Gastrocnemius medialis (tissue), 4 donors: Measurements from ENCODE around the gene GALNT18. TPM values are rescaled to one million over a fixed set of nuclear protein-coding genes. Genes with fewer than 3 reads are reported as not detected.

ENCODE experiments used
- ATAC-seq, 2 donors: fragments of 150-250 bp; one replicate each; pipeline ENCODE4 v1.9.1; 2016
- DNase-seq, 2 donors: peaks; one replicate each; pipeline ENCODE4 v3.0.0-alpha.2; 2019
- H3K27ac ChIP-seq, 4 donors: fragments of 200-600 bp; sonication (generic); 1 replicate in 1 of 4; 2 replicates in 3 of 4; pipeline ENCODE4 v1.5.1; 2016 to 2018; ENCODE audit warnings: mild to moderate bottlenecking in 2 of 4, moderate library complexity in 1 of 4
- H3K27me3 ChIP-seq, 3 donors: fragments of 200-600 bp; sonication (generic) in 2 of 3; 1 replicate in 1 of 3; 2 replicates in 2 of 3; pipeline versions ENCODE4 v1.5.1 to v1.6.0; 2016 to 2019; ENCODE audit warnings: mild to moderate bottlenecking in 1 of 3, moderate library complexity in 1 of 3
- H3K36me3 ChIP-seq, 2 donors: fragments of 200-600 bp; sonication (generic) in 1 of 2; one replicate each; pipeline ENCODE4 v1.5.1; 2017 to 2018
- H3K4me1 ChIP-seq, 2 donors: fragments of 200-600 bp; sonication (generic) in 1 of 2; one replicate each; pipeline ENCODE4 v1.5.1; 2016 to 2017; ENCODE audit warnings: mild to moderate bottlenecking in 2 of 2
- H3K4me3 ChIP-seq, 4 donors: fragments of 200-600 bp; sonication (generic) in 3 of 4; 1 replicate in 1 of 4; 2 replicates in 3 of 4; pipeline ENCODE4 v1.5.1; 2016 to 2019; ENCODE audit warnings: mild to moderate bottlenecking in 2 of 4
- H3K9me3 ChIP-seq, 3 donors: fragments of 200-600 bp; sonication (generic) in 2 of 3; 1 replicate in 1 of 3; 2 replicates in 2 of 3; pipeline ENCODE4 v1.5.1; 2016 to 2019
- POLR2A ChIP-seq, 2 donors: fragments of 450-650 bp; IDR thresholded peaks; one replicate each; pipeline ENCODE4 v1.6.1; 2017; ENCODE audit warnings: antibody characterized with exemption in 2 of 2, mild to moderate bottlenecking in 2 of 2, moderate library complexity in 2 of 2
- in situ Hi-C, 4 donors: fragments of 200-750 bp; cut with MboI; loops; one replicate each; pipeline versions ENCODE4 v1.15.0 to v1.8.0; 2017; ENCODE audit warnings: low sequenced_read_pairs in 4 of 4
- intact Hi-C: fragments of 100-400 bp; cut with DNase I; formaldehyde crosslinking; loops from one replicate; pipeline ENCODE4 v1.15.1; 2023; ENCODE audit warnings: low total_unique reads
- total RNA-seq, 4 donors: library from RNA; depleted of rRNA; stranded (reverse); fragments of >200 nt; gene quantifications; one replicate each; pipeline versions ENCODE4 v1.1.0 to v1.2.3, GENCODE V29; 2016
- TF ChIP-seq, protein P1 (sequence below), 5 experiments: fragments of 450-650 bp in 3 of 5; fragments of 200-600 bp in 2 of 5; sonication (generic) in 2 of 5; IDR thresholded peaks in 4 of 5; conservative IDR thresholded peaks in 1 of 5; 1 replicate in 4 of 5; 2 replicates in 1 of 5; pipeline ENCODE4 v1.5.1; 2016 to 2019; ENCODE audit warnings: antibody characterized with exemption in 5 of 5, mild to moderate bottlenecking in 3 of 5, moderate library complexity in 3 of 5

GALNT18 gene
- total RNA-seq, 4 donors from 2014 or later, result 10.5 to 29.2 (median 11.2) TPM

DNA sequence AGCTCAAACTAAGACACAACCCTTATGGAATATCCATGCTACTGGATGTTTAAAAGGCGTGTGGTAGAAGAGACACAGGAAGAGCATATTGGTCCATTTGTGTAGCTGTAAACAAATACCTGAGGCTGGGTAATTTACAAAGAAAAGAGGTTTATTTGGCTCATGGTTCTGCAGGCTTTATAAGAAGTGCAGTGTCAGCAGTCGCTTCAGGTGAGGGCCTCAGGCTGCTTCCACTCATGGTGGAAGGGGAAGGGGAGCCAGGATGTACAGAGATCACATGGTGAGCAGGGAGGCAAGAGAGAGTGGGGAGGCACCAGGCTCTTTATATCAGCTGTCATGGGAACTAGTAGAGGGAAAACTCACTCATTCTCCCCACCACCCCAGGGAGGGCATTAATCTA is 237.0 kb downstream of the GALNT18 start:
- in situ Hi-C loops (no loop called here), intact Hi-C loops (no loop called here)
- no peak overlapping the region for H3K4me3 ChIP-seq
- no peak for DNase-seq
- ATAC-seq, result no peak
- H3K27me3 ChIP-seq, result no peaks in the 10 kb centered on the region
- no peaks in the 10 kb centered on the region for H3K9me3 ChIP-seq
- H3K4me1 ChIP-seq, result peaks cover 0 to 25% of the 10 kb centered on the region in 2 donors
- TF ChIP-seq, protein P1, sequence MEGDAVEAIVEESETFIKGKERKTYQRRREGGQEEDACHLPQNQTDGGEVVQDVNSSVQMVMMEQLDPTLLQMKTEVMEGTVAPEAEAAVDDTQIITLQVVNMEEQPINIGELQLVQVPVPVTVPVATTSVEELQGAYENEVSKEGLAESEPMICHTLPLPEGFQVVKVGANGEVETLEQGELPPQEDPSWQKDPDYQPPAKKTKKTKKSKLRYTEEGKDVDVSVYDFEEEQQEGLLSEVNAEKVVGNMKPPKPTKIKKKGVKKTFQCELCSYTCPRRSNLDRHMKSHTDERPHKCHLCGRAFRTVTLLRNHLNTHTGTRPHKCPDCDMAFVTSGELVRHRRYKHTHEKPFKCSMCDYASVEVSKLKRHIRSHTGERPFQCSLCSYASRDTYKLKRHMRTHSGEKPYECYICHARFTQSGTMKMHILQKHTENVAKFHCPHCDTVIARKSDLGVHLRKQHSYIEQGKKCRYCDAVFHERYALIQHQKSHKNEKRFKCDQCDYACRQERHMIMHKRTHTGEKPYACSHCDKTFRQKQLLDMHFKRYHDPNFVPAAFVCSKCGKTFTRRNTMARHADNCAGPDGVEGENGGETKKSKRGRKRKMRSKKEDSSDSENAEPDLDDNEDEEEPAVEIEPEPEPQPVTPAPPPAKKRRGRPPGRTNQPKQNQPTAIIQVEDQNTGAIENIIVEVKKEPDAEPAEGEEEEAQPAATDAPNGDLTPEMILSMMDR (IDR thresholded peaks at IDR 0.05 in 4 of 5, conservative IDR thresholded peaks at IDR 0.05 in 1 of 5), result no peak
- no peak for TF ChIP-seq POLR2A (IDR thresholded peaks at IDR 0.05)
- no peak overlapping the region for H3K27ac ChIP-seq
- no peaks in the 10 kb centered on the region for H3K36me3 ChIP-seq

GRCh38 chr11:11383995-11384394 is 237.8 kb downstream of the GALNT18 start:
- no peak for DNase-seq
- no peaks in the 10 kb centered on the region for H3K27me3 ChIP-seq
- in situ Hi-C loops (no loop called here), intact Hi-C loops (no loop called here)
- no peaks in the 10 kb centered on the region for H3K36me3 ChIP-seq
- no peak for ATAC-seq
- no peak overlapping the region for H3K4me3 ChIP-seq
- peaks cover 0 to 18% of the 10 kb centered on the region in 2 donors for H3K4me1 ChIP-seq
- no peak for TF ChIP-seq POLR2A (IDR thresholded peaks at IDR 0.05)
- TF ChIP-seq, protein P1 (IDR thresholded peaks at IDR 0.05 in 4 of 5, conservative IDR thresholded peaks at IDR 0.05 in 1 of 5), result no peak
- no peaks in the 10 kb centered on the region for H3K9me3 ChIP-seq
- H3K27ac ChIP-seq, result no peak overlapping the region

GRCh38 chr11:11382858-11383532 is 238.8 kb downstream of the GALNT18 start:
- H3K27me3 ChIP-seq, result no peaks in the 10 kb centered on the region
- no peak for DNase-seq
- TF ChIP-seq, protein P1 (IDR thresholded peaks at IDR 0.05 in 4 of 5, conservative IDR thresholded peaks at IDR 0.05 in 1 of 5), result no peak
- no peak for TF ChIP-seq POLR2A (IDR thresholded peaks at IDR 0.05)
- peaks cover 0 to 15% of the 10 kb centered on the region in 2 donors for H3K4me1 ChIP-seq
- no peaks in the 10 kb centered on the region for H3K9me3 ChIP-seq
- in situ Hi-C loops (no loop called here), intact Hi-C loops (no loop called here)
- no peak for ATAC-seq
- H3K4me3 ChIP-seq, result no peak overlapping the region
- no peak overlapping the region for H3K27ac ChIP-seq
- no peaks in the 10 kb centered on the region for H3K36me3 ChIP-seq

DNA sequence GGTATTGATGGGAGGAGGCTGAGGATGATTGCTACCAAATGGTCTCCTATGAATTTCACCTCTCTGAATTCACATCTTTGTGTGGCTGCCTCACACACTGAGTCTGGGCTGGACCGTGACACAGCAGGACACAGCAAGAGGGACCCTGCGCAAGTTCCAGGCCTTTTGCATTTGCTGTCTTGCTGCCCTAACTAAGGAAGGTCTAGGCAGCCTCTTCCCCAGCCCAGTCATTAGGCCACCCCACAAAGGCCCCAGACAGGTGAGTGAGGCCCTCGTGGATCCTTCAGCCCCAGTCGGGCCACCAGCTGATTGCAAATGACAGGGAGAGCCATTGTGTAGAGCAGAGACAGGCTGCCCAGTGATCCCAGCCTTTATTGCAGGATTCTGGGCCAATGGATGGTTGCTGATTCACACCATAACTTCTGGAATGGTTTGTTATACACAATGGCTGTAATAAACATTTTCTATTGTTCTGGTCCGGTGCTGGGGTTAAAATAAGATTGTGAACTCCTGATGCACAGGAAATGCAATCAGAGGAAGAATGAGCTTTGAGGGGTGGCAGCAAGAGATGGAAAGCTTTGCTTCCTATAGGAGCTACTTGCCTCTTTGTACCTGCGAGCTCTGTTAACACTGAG is 240.2 kb downstream of the GALNT18 start:
- H3K9me3 ChIP-seq, result no peaks in the 10 kb centered on the region
- H3K27me3 ChIP-seq, result no peaks in the 10 kb centered on the region
- DNase-seq, result no peak
- H3K36me3 ChIP-seq, result no peaks in the 10 kb centered on the region
- H3K27ac ChIP-seq, result no peak overlapping the region
- no peak overlapping the region for H3K4me3 ChIP-seq
- ATAC-seq, result no peak
- peaks cover 0 to under 1% of the 10 kb centered on the region in 2 donors for H3K4me1 ChIP-seq
- in situ Hi-C loops, result no loop called here
- intact Hi-C loops, result no loop called here
- no peak for TF ChIP-seq POLR2A (IDR thresholded peaks at IDR 0.05)
- TF ChIP-seq, protein P1 (IDR thresholded peaks at IDR 0.05 in 4 of 5, conservative IDR thresholded peaks at IDR 0.05 in 1 of 5), result no peak
